DMS 273 (cell line): Measurements from ENCODE around the gene PDLIM4.

Source experiments
- DNase-seq: peaks from one replicate; lab custom pipeline; 2025; ENCODE audit not compliant: unreplicated experiment; lab: John Stamatoyannopoulos, UW

Gene PDLIM4

GRCh38 chr5:132301344-132302271 lies 44.1 kb downstream of the PDLIM4 start:
- DNase-seq: no peak

GRCh38 chr5:132302413-132302812 lies 44.9 kb downstream of the PDLIM4 start:
- no peak for DNase-seq

GRCh38 chr5:132303589-132303988 lies 46.1 kb downstream of the PDLIM4 start:
- DNase-seq: no peak

- DNase-seq: no peak
These were observed 47.9 kb downstream of the PDLIM4 start for GRCh38 chr5:132305420-132305819.

- no peak for DNase-seq
These were observed 51.2 kb downstream of the PDLIM4 start for GRCh38 chr5:132308701-132309100.

GRCh38 chr5:132309679-132310078 lies 52.2 kb downstream of the PDLIM4 start:
- no peak for DNase-seq

GRCh38 chr5:132310141-132310834 lies 52.8 kb downstream of the PDLIM4 start:
- no peak for DNase-seq

- DNase-seq: no peak
These were observed 55.9 kb downstream of the PDLIM4 start for GRCh38 chr5:132313366-132313765.

GRCh38 chr5:132313961-132314432 lies 56.5 kb downstream of the PDLIM4 start:
- no peak for DNase-seq

GRCh38 chr5:132315529-132316067 lies 58.1 kb downstream of the PDLIM4 start:
- peak; percentile 21 for DNase-seq

- DNase-seq: no peak
These were observed 62.5 kb downstream of the PDLIM4 start for GRCh38 chr5:132319975-132320374.

- DNase-seq: no peak
These were observed 63.7 kb downstream of the PDLIM4 start for GRCh38 chr5:132321109-132321721.

- no peak for DNase-seq
These were observed 64.8 kb downstream of the PDLIM4 start for GRCh38 chr5:132322266-132322665.
